Epithelial cell of esophagus (primary cell): ENCODE data around the gene SOHLH1.

Experiments
- DNase-seq: peaks from one replicate; pipeline ENCODE4 v3.0.0; 2010; ENCODE audit warnings: low read depth
- H3K4me3 ChIP-seq: 2 replicates; pipeline ENCODE4 v1.5.1; 2011; ENCODE audit warnings: mild to moderate bottlenecking, low read length, control low read depth
- TF ChIP-seq, protein P1 (sequence below): IDR thresholded peaks from 2 replicates; pipeline ENCODE4 v1.5.1; 2011; ENCODE audit warnings: low read depth, mild to moderate bottlenecking, low read length, control low read depth, inconsistent platforms; ENCODE audit not compliant: insufficient read depth; ENCODE audit errors: missing control alignments

SOHLH1 gene

GRCh38 chr9:135648494-135649410, 50.5 kb downstream of the SOHLH1 start:
- TF ChIP-seq, protein P1, sequence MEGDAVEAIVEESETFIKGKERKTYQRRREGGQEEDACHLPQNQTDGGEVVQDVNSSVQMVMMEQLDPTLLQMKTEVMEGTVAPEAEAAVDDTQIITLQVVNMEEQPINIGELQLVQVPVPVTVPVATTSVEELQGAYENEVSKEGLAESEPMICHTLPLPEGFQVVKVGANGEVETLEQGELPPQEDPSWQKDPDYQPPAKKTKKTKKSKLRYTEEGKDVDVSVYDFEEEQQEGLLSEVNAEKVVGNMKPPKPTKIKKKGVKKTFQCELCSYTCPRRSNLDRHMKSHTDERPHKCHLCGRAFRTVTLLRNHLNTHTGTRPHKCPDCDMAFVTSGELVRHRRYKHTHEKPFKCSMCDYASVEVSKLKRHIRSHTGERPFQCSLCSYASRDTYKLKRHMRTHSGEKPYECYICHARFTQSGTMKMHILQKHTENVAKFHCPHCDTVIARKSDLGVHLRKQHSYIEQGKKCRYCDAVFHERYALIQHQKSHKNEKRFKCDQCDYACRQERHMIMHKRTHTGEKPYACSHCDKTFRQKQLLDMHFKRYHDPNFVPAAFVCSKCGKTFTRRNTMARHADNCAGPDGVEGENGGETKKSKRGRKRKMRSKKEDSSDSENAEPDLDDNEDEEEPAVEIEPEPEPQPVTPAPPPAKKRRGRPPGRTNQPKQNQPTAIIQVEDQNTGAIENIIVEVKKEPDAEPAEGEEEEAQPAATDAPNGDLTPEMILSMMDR, result no peak
- DNase-seq, result no peak
- no peak overlapping the region for H3K4me3 ChIP-seq

- TF ChIP-seq, protein P1, result no peak
- H3K4me3 ChIP-seq, result no peak overlapping the region
- DNase-seq, result no peak
Observed at GRCh38 chr9:135647884-135648283, 51.4 kb downstream of the SOHLH1 start.

DNA sequence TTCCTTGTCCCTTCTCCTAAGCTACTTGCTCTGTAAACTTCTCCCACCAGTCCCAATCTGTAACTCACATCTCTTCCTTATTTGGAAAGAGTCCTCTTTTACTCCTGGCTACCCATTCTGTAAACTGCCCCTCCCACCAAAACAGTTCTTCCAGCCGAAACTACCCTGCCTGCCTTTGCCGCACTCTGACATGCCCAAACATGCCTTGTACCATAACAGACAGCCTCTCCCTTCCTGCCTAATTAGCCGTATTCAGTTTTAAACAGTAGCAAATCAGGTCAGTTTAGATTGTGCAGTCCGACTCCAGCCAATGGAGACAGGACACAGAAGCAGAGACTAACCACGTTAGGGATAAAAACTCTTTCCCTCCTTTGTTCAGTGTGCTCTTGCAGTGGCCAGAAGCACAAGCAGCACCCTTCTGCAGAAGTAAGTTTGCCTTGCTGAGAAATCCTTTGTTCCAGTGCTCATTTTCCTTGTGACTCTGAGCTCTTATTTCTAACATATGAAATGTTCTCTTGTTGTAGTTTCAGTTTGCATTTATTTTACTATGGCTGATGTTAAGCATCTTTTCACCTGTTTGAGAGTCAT, 54.6 kb downstream of the SOHLH1 start:
- DNase-seq, result no peak
- H3K4me3 ChIP-seq, result no peak overlapping the region
- TF ChIP-seq, protein P1, result no peak
